ENCODE data around the gene ADAMTS16.

Gene ADAMTS16

DNA sequence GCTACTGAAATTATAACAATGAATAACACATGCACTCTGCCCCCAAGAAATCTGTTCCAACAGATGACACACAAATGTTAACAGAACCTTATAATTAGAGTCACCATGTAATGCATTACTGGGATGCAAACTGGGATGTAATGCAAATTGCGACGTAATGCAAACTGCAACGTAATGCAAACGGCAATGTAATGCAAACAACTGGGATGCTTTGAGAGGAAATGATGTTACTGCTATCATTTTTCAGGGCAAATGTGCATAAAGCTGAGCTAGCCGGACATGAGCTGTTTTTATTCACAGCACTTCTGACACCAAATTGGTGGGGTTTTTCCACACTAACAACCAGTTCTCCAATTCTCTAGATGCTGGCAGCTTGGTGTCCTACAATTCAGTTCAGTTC, 117.2 kb downstream of the ADAMTS16 start:
- FAIRE-seq, result no peak
- no peak for DNase-seq (ENCODE audit: insufficient read length, low spot score)
- TF ChIP-seq POLR2A (IDR thresholded peaks at IDR 0.05; ENCODE audit: low read depth, low read length), result no peak

DNA sequence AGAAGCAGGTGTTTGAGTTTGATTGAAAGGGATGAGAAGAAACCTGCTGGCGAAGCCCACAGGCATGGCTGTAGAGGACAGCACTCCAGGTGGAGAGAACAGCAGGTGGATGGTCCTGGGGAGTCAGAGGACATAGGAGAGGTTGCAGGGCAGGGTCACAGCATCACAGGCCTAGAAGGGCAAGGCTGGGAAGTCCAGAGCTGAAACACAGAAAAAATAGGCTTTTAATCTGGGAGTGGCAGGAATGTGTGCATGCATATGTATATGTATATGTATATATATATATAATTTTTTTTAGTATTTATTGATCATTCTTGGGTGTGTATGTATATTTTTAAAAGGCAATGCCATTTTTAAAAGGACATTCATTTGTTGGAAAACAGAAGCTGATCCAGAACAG, 118.4 kb downstream of the ADAMTS16 start:
- FAIRE-seq (no peak), DNase-seq (ENCODE audit: insufficient read length, low spot score) (no peak)
- TF ChIP-seq POLR2A (IDR thresholded peaks at IDR 0.05; ENCODE audit: low read depth, low read length), result no peak

DNA sequence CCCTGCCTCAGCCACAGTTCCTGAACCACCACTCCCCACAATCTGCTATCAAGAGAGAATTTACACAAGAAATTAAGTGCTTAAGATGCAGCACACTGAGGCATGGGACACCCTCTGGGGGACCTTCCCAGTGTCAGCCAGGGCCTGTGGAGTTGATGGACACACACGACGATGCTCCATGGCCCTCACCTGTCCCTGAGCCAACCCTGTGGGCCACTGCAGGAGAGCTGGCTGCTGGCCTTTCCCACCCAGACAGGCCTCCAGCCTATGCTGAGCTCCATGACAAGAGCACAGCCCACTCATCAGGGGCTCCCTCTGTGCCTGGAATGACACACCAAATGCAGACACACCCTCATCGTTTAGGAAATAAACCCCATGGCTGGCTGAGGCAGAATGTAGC, 124.6 kb downstream of the ADAMTS16 start:
- DNase-seq (ENCODE audit: insufficient read length, low spot score) (no peak), FAIRE-seq (no peak)
- no peak for TF ChIP-seq POLR2A (IDR thresholded peaks at IDR 0.05; ENCODE audit: low read depth, low read length)

DNA sequence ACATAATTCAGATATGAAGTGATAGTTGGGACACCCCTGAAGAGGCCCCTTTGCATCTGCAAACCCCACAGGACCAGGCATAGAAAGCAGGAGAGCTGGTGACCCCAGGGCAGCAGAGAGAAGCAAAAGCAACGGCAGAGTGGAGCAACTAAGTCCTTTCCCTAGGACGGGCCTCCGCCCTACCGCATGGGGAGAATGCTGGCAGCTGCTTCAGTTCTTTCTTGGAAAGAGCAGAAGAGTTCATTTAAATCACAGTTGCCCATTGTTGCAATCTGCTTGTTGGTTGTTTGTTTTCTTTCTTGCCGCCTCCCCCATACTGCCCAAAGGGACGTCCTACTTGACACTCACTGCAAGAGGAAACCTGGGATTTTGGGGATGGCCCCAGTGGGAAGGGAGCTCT, 126.2 kb downstream of the ADAMTS16 start:
- FAIRE-seq (no peak), DNase-seq (ENCODE audit: insufficient read length, low spot score) (no peak)
- no peak for TF ChIP-seq POLR2A (IDR thresholded peaks at IDR 0.05; ENCODE audit: low read depth, low read length)

DNA sequence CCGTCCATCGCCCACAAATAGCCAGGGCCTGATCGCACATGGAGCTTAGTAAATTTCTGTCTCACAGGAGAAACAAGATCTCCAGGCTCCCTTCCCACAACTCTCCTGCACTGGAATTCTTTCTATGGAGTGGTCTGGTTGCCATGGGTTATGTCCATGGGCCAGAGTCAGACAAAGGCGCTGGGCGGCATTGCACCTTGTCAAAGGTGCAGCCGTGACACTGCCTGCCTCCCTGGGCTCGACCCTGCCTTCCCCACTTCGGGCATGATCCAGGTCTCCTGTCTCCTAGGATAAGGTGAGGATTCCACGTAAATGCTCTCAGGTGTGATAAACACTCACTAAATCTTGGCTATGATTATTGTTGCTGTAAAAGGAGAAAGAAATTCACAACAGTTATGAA, 130.0 kb downstream of the ADAMTS16 start:
- FAIRE-seq (no peak), DNase-seq (ENCODE audit: insufficient read length, low spot score) (no peak)
- no peak for TF ChIP-seq POLR2A (IDR thresholded peaks at IDR 0.05; ENCODE audit: low read depth, low read length)

DNA sequence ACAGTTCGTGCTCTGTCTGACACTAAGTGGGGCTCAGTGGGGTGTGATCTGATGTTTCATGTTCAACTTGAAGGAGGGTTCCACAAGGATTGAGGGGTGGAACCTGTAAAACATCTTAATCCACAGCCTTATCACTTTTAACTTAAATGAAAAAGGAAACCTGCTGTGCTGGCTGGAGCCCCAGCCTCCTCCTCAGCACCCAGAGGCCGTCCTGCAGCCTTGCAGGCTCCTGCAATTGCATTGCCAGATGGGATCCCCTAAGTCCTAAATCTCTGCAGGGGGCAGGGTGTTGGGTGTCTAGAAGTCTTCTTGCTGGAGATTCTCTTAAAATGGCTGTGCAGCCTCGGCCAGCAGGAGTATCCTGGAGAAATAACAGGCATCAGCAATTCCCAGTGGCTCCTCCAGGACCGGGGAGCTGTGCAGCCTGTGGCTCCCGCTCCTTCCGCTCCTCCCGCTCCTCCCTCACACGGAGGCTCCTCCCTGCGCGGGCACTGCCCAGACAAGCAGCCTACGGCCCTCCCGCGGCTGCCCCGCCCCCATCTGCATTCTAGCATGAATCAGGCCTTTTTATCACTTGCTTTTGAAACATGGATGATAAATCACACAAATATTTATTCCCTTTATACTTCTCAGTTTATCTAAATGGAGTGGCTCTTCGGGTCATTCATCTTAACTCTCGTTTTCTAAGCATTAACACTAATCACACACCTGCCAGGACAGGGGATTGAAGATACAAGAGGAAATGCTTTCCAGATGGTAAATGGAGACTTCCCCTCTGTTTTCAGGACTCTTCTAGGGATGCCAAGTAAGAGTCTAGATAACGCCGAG, 131.0 kb downstream of the ADAMTS16 start:
- TF ChIP-seq POLR2A (IDR thresholded peaks at IDR 0.05; ENCODE audit: low read depth, low read length), result peak; percentile 28; the same call in 1 of the 2 replicates
- peak; percentile 98 for DNase-seq (ENCODE audit: insufficient read length, low spot score)
- peak; percentile 68 for FAIRE-seq

DNA sequence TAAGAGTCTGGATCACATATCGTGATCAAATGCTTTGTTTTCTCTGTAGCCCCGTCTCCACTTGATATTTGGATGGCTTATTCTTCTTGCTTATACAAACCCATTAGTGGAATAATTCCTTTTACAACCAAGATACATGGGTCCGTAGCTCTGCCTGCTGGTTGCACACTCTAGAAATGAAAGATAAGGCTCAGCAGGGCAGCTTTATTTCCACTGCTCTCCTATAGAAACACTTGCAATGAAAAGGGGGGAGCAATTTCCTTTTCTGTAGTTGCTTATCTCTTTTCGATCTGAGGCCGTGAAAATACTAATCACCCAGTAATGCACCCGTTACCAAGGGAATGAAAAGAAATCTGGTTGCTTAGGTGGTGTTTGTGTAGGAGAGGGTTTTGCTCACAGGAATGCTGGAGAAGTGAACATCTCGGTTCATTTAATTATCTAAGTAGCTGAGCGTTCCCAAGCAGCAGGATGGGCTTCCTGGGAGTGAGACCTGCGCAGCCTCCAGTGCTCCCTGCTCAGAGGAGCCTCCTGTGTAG, 131.7 kb downstream of the ADAMTS16 start:
- FAIRE-seq (no peak), DNase-seq (ENCODE audit: insufficient read length, low spot score) (no peak)
- no peak for TF ChIP-seq POLR2A (IDR thresholded peaks at IDR 0.05; ENCODE audit: low read depth, low read length)

DNA sequence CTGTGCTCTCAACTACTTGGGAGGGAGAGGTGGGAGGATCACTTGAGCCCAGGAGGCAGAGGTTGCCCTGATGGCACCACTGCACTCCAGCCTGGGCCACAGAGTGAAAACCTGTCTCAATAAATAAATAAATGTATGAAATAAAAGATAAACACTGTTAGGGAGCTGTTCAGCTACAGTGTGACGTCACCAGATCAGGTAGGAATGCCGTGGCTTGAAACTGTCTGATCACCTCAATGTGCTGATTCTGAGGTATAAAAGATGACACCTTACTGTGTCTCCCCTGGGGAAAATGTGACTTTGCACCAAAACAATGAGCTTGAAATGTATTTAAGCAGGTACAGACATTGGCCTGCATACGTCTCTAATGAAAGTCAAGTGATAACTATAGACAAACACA, 133.3 kb downstream of the ADAMTS16 start:
- no peak for FAIRE-seq
- no peak for DNase-seq (ENCODE audit: insufficient read length, low spot score)
- no peak for TF ChIP-seq POLR2A (IDR thresholded peaks at IDR 0.05; ENCODE audit: low read depth, low read length)

DNA sequence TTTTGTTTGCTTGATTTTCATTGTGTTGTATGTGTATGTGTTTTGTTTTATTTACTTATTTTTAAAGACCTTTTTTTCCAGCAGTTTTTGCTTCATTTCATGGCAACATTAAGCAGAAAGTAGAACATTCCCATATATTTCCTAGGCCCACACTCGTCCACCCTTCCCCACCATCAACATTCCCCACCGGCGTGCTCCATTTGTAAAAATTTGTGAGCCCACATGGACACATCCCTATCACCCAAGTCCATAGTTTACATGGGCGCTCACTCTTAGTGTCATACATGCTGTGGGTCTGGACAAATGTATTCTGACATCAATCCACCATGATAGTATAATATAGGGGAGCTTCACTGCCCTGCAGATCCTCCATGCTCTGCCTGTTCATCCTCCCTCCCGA, 133.8 kb downstream of the ADAMTS16 start:
- FAIRE-seq (no peak), DNase-seq (ENCODE audit: insufficient read length, low spot score) (no peak)
- no peak for TF ChIP-seq POLR2A (IDR thresholded peaks at IDR 0.05; ENCODE audit: low read depth, low read length)

DNA sequence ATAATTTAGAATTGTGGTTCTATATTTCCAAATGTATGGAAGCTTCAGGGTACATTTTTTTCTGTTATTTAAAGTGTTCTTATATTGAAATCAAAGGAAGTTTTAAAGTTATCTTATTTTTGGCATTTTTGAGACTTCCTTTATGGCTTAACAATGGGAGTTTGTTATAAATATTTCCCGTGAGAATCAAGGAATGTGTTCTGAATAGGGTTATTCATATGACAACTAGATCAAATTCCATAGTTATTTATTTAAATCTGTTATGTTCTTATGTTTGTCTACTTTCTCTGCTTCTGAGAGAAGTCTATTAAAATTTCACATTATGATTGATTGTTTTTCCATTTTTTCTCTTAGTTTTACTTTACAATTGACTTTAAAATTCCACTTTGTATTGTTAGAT, 135.1 kb downstream of the ADAMTS16 start:
- no peak for TF ChIP-seq POLR2A (IDR thresholded peaks at IDR 0.05; ENCODE audit: low read depth, low read length)
- FAIRE-seq, result no peak
- no peak for DNase-seq (ENCODE audit: insufficient read length, low spot score)

DNA sequence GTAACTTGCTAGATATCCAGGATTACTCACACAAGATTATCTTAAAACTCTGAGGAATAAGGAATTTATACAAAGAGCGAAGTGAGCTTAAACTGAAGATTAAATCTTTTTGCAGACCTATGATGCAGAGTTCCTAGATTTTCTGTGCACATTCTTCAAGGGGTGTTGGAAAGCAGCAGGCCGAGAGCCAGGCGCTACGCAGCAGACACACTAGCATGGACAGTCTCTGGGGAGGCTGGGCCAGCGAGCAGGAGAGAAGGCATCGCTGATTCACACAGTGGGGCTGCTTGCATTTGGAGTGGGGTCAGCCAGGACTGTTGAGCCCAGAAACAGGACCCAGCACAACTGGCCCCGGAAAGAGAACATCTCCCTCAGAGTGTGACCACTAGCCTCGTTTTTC, 136.3 kb downstream of the ADAMTS16 start:
- TF ChIP-seq POLR2A (IDR thresholded peaks at IDR 0.05; ENCODE audit: low read depth, low read length), result no peak

DNA sequence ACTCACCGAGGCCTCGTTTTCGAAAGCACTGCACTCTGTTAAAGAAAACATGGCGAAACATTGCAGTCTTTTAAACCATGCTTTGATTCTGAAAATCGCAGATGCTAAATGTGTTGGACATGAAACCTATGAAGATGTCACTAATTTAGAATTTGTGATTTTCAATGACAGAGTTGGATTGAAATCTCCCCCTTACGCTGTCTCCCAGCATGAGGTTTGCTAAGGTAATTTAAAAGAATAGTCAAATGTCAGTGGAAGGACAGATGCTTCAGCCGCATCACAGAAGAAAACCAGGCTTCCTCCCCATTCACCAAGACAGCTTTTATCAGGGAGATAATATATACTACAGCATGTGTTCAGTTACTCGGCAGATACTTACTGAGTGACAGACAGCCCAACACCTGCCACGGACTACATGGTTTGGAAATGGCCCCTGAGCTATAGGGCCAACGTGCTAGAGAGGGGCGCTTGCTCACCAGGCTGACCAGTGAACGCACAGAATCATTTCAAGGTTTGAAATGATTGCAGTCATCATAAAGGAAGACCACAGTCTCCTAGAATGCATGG, 136.9 kb downstream of the ADAMTS16 start:
- FAIRE-seq, result no peak
- no peak for DNase-seq (ENCODE audit: insufficient read length, low spot score)
- no peak for TF ChIP-seq POLR2A (IDR thresholded peaks at IDR 0.05; ENCODE audit: low read depth, low read length)

More for the DNA sequence above, 136.3 kb downstream of the ADAMTS16 start:
- DNase-seq (ENCODE audit: insufficient read length, low spot score) (no peak), FAIRE-seq (no peak)

DNA sequence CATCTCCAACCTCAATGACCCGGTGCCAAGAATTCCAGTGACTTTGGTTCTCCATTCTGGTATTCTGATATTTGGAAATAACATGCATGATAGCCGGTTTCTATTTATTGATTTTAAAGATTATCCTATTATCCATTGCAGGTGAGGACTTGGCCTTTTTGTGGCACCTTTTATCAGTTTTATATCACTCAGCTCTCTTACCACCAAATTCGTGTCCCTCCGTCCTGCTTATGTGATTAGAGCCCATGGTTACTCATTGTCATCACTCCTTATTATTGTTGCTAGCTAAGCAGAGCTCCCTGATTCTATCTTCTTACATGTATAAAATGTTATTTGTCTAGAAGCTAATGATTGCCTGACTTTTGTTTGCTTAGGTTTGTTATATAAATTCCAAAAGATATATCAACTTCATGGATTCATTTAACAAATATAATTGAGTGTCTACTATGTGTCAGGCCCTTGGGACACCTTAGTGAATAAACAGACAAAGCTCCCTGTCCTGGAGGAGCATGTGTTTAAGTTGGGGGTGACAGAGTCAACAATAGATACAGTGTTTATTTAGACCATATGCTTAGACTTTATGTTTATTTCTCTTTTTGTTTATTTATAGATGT, 138.2 kb downstream of the ADAMTS16 start:
- DNase-seq (ENCODE audit: insufficient read length, low spot score), result no peak
- no peak for FAIRE-seq
- TF ChIP-seq POLR2A (IDR thresholded peaks at IDR 0.05; ENCODE audit: low read depth, low read length), result no peak

DNA sequence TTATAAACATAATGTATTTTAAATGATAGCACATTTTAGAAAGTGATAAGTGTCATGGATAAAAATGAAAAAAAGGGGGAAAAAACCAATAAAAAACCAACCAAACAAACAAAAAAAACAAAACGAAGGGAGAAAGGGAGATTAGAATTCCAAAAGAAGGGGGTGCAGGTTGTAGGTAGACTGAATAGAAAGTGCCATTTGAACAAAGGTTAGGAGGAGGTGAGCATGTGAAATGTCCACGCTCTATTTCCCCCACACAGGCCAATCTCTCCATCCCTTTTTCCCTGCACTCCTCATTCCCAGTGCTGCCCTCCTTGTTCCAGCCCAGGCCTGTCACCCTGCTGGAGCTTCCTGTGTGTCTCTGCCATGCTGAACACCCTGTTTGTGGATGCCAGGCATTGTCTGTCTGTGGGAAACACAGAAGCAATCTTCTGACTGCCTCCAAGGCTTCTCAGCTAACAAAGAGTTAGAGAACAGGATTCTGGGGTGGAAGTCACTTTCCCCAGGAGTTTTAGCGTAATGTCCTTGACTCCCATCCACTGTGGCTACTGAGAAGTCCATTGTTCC, 138.8 kb downstream of the ADAMTS16 start:
- FAIRE-seq, result no peak
- no peak for DNase-seq (ENCODE audit: insufficient read length, low spot score)
- TF ChIP-seq POLR2A (IDR thresholded peaks at IDR 0.05; ENCODE audit: low read depth, low read length), result no peak

Measured in H54 (cell line).